Effector CD4-positive, alpha-beta T cell (primary cell): ENCODE measurements around the gene RSPO3.

Source experiments
- DNase-seq: peaks from one replicate; pipeline ENCODE4 v3.0.0-alpha.2; 2020

RSPO3 gene

GRCh38 chr6:127114214-127114760 is 4.2 kb upstream of the RSPO3 start:
- DNase-seq, result no peak

- DNase-seq, result no peak
Measured at GRCh38 chr6:127115084-127115655, 3.3 kb upstream of the RSPO3 start.

DNA sequence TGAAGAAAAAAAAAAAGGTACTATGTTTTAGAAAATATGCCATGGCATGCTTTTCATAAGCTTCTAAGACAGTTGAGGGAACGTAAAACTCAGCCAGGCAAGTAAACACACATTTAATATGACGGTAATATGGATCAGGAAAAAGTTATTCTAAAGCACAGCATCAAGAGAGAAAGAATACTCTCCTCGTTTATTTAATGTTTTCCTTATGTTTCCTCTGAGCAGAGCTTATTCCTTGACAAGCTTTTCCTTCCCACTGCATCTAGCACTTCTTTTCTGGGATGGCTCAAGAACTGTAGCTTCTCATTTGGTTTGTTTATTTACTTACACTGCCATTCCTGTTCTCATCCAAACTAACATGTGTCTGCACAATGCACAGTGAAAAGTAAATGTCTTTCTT is 2.7 kb upstream of the RSPO3 start:
- DNase-seq, result no peak

- no peak for DNase-seq
Measured at GRCh38 chr6:127117979-127118297, 533 bp upstream of the RSPO3 start.

DNA sequence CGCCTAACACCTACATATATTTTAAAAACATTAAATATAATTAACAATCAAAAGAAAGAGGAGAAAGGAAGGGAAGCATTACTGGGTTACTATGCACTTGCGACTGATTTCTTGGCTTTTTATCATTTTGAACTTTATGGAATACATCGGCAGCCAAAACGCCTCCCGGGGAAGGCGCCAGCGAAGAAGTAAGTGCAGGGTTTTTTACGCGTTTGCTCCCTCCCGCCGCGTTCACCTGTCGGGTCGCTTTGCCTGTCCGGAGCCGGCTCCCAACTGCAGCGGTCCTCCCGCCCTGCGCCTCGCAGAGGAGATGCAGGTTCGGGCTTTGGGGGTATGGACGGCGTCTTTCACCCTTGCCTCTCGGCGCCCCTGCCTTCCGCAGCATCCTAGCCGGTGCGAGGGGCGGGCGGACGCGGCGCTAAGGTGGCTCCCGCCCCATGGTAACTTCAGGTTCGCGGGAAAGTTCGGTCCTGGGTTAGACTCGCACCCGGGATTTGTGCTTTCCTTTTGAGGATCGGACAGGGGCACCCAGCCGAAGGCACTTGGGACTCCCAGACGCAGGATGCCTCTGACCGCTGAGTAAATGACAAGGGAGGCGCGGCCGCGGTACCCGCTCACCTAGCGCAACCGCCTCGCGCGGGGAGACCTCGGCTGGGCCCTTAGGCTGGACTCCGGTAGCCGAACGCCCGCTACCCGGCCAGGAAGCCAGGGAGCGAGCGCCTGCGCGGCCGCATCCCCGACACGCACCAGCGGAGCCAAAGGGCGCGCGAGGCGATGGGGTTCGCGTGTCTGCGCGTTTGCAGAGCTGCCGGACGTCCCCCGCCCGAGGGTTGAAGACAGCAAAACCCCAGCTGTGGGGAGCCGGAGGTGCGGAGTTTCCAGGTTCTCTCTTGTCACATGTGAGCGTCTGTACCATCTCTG is 891 bp downstream of the RSPO3 start:
- DNase-seq, result no peak

GRCh38 chr6:127120023-127120786 is 1.7 kb downstream of the RSPO3 start:
- no peak for DNase-seq

DNA sequence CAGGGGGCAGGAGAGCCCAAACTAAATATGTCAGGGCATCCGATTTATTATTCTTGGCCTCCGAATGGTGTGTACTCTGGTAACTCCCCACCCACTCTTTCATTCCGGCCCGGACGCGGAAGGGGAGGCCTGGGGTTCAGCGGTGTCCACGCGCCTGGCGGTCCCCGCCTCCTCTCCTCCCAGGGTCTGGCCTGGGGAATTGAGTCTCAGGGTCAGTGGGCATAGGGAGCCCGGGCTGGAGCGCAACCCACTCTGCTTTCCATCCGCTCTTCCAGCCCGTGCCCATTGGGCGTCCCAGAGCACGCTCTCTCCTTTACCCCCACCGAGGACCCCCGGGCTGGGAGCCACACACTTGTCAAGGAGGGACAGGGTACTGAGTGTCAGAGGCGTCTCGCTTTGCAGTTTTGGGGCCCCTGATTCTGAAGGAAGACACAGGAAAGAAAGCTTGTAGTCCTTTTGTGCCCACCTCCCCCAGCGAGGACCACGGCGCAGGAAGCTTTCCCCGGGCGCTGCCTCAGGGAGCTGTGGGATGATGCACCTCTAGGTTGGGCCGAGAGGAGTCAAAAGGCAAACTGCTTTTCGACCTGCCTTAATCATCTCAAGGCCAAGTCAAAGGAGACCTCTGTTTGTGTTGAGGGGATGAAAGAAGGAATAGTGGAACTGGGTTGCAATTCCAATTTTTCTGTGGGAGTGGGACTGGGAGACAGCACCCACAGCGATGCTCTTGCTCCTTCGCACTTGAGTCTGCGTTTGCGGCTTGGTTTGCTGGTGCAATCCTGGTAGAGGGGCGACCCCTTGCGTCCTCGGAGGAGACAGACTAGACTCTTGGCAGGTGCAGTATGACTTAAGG is 2.5 kb downstream of the RSPO3 start:
- peak; percentile 27 for DNase-seq

DNA sequence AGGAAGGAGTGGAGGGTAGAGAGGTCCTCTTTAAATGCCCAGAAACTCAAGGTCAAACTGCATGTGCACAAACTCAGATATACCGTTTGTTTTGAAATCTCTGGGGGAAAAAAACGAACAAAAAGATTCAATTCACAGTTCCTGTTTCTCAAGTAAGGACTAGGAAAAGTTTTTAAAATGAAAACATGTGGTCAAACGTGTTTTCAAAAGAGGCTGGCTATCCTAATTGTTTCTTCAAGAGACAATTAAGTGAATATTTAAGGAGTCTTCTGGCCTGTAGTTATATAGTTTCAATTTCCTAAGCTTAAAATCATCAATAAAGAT is 3.1 kb downstream of the RSPO3 start:
- no peak for DNase-seq

- no peak for DNase-seq
Measured at GRCh38 chr6:127124172-127124571, 5.7 kb downstream of the RSPO3 start.

DNA sequence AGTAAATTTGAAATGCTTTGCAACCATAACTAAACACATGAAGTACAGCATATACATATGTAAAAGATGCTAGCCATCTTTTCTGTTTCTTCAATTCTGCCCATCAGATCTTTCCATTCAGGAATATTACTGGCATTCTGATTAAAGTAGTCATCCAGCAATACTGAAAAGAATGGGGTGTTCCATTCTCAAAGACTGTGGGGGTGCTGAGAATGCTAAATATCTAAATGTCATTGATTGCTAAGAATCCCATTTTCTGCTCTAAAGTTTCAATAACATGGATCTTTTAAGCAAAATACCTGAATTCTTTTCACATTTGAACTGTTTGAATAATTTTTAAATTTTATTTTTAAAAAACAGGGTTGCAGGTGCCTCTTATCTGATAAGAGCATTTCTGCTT is 6.2 kb downstream of the RSPO3 start:
- no peak for DNase-seq

DNA sequence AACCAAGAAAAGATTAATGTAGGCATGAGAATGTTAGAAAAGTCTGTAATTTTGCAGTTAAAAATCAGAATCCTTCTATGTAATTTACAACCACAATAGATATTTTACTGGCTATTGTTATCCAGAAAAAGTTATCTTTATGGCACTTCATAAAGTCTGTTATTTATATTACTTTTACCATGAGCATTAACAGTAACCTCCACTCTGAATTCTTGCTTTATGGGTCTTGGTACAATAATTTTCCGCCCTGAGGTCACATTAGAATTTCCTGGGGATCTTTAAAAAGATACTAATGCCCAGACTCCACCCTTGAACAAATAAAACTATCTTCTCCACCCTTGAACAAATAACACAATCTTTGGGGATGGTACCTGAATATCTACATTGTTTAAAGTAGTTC is 9.6 kb downstream of the RSPO3 start:
- DNase-seq, result no peak

DNA sequence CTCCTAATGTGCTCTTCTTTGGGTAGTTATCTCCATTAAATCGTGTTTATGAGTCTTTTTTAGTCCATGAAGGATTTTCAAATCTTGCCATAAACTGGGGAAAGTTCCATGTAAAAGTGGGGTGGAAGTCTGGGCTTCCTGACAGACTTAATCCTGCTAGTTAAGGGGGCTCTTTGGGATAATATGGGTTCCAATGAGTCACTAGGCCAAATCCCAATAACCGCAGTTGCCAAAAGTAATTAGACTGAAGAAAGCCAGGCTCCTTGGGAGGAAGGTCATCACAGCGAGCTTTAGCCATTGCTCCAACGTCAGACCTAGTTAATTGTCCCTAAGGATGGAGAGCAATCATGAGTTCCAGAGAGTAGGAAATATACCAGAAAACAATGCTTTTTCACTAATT is 10.8 kb downstream of the RSPO3 start:
- DNase-seq, result no peak

DNA sequence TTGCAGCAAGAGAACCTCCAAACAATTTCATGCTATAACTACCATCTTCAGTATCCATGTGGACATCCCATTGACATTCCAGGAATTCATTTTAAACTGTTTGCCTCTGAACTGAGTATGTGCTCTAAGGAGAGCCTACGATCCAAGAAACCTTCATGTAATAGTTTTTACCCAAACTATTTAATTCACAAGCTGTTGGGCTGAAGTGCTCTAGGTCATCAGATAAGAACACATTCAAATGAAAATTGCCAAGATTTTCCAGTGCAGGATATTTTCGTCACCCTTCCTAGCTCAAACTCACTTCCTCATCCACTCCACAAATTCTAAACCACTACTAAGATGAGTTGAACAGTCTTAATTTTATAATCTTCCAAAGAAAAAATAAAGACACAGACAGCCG is 12.8 kb downstream of the RSPO3 start:
- DNase-seq, result no peak

DNA sequence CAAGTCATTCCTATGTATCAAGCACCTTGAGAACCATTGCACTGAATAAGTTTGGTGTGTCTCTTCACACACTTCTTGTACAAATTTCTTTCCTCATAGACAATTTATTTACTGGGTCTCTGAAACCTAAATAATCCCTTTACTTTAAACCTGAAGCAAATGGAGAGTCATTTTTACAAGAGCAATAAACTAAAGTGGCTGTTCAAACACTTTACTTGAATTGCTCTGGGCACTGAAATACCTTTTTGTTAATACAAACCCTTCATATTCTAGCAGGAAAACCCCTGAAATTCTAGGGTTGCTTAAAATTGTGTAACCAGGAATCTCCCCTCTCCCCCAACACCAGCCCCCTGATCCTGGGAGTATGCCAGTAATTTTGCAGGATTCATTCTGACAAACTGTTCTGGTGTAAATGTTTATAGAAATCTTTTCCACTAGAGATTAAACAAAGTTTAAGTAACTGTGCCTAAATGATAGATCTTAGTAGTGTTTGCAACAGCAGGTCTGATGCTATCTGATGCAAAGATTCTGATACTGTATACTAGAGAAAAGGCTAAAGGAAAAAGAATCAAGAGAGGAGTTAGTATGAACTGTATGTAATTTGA is 13.4 kb downstream of the RSPO3 start:
- no peak for DNase-seq

- no peak for DNase-seq
Measured at GRCh38 chr6:127134136-127134535, 15.7 kb downstream of the RSPO3 start.

- no peak for DNase-seq
Measured at GRCh38 chr6:127136786-127137185, 18.3 kb downstream of the RSPO3 start.

- DNase-seq, result no peak
Measured at GRCh38 chr6:127146932-127147331, 28.5 kb downstream of the RSPO3 start.

DNA sequence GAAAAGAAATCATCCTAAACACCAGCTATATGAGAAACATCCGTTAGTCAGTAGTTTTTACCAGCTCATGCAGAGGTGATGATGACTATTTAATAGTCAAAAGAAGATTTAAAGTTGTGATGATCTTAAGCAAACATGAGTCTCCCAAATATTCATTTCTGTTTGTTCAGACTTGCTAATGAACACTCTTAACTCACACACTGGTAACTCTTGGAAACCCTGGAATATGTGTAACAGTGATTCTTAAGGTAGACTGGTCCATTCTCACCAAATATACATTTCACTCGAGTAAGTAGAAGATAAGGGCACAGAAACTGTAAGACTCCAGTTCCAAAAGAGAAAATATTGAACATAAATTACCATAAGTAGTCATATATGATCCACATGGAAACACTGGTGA is 29.1 kb downstream of the RSPO3 start:
- DNase-seq, result no peak

- no peak for DNase-seq
Measured at GRCh38 chr6:127148511-127148910, 30.0 kb downstream of the RSPO3 start.

DNA sequence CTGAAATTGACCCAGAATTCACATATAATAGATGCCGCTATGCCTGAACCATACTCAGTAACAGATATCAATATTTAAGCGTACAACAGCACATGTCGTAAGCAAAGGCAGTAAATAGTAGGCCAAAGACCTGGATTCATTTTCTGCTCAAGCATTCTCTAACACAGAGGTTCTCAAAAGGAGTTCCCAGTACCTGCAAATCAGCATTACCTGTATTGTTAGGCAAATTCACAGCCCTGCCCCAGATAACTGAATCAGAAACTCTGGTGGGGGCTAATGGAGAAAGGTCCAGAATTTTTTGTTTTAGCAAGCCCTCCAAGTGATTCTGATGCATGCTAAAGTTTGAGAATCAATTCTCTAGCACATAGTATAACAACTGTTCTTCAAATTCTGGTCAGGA is 36.0 kb downstream of the RSPO3 start:
- no peak for DNase-seq

DNA sequence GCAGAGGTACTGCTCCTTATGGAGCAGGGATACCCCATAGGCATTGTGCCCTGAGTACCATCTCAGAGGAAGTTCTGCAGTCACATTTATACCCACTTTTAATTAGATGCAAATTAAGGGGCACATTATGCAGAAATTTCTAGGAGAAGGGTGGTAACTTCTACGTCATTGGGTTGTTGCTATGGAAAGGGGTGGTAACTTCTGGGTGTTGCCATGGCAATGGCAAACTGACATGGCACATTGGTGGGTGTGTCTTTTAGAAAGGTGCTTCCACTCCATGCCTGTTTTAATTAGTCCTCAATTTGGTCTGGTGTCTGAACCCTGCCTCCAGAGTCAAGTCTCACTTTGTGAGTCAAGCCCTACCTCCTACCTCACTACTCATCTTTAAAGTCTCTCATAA is 42.0 kb downstream of the RSPO3 start:
- no peak for DNase-seq

GRCh38 chr6:127162836-127163235 is 44.4 kb downstream of the RSPO3 start:
- no peak for DNase-seq
